GM19328 (cell line): ENCODE measurements around the gene HLA-A.
"Not testable (repeated sequence)": the region's sequence is repeated elsewhere in the genome, so short reads cannot be mapped to it uniquely, and the experiment has no call there.

Experiments used
- ATAC-seq: cut with Tn5 transposase; IDR thresholded peaks from one replicate; pipeline ENCODE4 v1.9.1; 2021; ENCODE audit warnings: mild to moderate bottlenecking, moderate library complexity; ENCODE audit not compliant: unreplicated experiment

Gene HLA-A

GRCh38 chr6:29942275-29943052 is at the start of gene HLA-A:
HLA-A (plus strand) TSS chr6:29942532; CDS start chr6:29942554, 22 bp downstream.
- ATAC-seq, result peak; percentile 86

GRCh38 chr6:29892696-29893095 is 49.6 kb upstream of the HLA-A start:
- ATAC-seq, result no peak

- ATAC-seq, result no peak
These were observed 43.1 kb upstream of the HLA-A start for GRCh38 chr6:29899281-29899680.

DNA sequence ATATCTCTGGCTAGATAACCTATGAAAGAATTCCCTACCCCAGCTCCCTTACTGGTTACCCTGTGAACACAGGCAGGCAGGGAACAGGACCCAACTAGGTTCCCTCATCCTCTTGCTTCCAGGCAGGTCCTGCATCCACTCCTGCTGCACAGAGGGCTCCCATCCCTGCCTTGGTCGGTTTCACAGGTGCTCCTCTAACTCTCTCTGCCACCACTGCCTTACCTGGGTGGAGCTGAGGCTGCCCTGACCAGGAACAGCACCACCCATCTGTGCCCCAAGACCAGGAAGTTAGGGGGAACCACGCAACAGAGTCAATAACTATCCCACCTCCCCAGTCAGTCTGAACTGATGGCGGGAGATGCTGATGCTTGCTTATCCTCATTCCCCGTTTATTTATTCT is 37.0 kb upstream of the HLA-A start:
- ATAC-seq, result no peak

DNA sequence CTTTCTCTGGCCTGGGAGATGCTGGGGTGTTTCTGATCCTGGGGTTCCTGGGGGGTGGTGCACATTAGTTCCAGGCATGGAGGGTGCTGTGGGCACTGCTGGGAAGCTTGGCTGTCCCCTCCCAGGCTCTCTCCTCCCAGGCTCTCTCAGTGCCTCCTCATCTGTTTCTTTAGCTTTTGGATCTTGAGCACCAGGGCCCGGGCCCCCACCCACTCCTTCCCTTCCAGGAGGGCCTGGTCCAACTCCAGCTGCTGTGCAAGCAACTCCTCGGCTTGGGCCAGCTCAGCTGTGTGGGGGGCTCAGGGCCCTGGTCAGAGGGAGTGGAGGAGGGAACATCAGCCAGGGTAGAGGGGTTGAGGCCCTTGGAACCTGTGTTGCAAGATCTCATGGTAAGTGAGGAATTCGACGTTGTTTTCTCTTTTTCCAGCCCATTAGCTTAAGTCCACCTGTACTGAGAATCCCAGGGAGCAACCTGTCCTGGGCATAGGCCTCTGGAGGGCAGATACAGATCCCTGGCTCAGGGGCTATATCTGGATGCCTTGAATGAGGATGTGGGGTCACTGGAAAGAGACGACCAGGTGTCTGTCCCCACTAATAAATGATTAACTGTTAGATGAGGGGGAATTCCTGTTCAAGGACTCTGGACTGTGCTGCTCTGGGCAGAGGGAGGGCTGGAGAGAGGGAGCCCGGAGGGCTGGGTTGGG is 34.5 kb upstream of the HLA-A start:
- ATAC-seq, result no peak

DNA sequence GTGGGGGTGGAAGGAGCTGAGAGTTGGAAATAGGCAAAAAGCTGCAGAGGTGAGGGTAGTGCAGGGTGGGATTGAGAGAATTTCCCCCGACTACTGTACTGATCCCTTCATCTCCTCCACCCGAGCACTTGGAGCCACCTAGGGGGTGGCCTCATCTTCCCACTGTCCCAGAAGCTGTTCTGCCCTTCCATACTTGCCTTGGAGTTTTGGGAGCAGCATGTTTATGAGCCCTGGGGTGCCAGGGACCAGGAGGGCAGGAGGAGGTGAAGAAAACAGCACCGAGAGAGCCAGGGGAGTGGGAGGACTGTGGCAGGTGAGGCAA is 34.0 kb upstream of the HLA-A start:
- ATAC-seq, result no peak

GRCh38 chr6:29908710-29909109 is 33.6 kb upstream of the HLA-A start:
- no peak for ATAC-seq

DNA sequence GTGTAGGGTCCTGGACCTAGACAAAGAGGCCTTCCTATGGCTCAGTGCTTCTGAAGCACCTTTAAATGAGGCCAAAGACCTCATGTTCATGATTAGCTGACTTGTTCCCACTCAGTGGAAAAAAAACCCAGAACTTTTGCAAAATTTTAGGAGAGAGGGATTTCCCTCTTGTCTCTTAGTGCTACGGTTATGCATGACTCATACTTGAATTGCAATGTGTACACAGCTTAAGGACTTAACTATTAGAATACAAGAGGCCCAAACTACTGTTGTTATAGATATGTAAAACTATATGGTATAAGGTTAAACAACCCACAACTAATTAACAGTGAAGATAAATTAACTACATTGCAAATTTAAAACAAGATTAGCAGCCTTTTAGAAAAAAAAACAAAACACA is 32.3 kb upstream of the HLA-A start:
- no peak for ATAC-seq

DNA sequence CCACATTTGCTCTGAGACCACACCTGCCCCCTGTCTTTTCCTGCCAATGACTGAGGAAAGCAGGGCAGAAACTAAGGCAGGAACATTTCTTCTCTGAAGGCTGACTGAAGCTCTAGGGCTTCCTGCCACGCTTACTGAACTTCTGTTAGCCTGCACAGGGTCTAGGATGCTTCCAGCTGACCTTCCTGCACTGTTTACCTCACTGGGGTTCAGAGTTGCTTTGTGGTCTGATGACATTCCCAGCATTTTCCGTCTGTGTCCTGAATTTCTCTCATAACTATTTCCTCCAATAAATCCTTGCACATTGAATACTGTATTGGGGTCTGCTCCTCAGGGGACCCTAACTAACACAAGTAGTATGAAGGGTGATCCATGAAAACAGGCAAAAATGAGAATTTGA is 29.5 kb upstream of the HLA-A start:
- no peak for ATAC-seq

GRCh38 chr6:29916741-29917140 is 25.6 kb upstream of the HLA-A start:
- ATAC-seq, result no peak

DNA sequence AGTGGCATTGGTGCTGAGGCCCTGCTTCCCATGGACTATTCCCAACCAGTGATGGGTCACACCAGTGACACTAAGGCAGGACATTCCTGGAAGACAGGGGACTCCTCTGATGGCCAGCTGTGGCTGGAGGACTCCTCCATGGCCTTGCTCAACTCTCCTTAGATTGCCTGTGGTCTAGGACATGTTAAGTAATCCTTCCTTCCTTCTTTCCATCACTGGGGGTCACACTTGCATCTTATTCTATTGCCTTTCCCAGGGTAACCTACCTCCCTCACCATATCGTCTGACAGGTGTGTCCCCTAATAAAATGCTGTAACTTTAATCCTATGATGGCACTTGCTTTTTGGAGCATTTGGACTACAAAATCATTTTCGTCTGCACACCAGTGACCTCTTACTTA is 24.5 kb upstream of the HLA-A start:
- ATAC-seq, result no peak

GRCh38 chr6:29919506-29920445 is 22.6 kb upstream of the HLA-A start:
- no peak for ATAC-seq

- ATAC-seq, result no peak
These were observed 18.0 kb upstream of the HLA-A start for GRCh38 chr6:29924287-29924686.

DNA sequence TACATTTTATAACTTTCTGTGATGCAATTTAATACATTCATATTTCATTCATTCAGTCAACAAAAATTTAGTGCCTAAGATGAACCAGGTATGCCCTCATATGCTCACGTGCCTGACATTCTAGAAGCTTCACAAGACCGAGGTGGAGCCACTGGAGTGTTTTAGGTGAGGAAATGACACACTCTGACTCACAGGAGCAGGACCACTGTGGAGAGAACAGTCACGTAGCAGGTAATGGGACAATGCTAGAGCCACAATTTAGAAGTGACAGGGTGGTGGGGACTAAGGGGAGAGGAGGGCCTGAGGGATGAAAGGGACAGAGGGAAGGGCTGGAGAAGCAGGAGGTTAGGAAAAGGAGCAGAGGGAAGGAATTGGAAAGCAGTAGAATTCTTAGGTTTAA is 17.6 kb upstream of the HLA-A start:
- no peak for ATAC-seq

DNA sequence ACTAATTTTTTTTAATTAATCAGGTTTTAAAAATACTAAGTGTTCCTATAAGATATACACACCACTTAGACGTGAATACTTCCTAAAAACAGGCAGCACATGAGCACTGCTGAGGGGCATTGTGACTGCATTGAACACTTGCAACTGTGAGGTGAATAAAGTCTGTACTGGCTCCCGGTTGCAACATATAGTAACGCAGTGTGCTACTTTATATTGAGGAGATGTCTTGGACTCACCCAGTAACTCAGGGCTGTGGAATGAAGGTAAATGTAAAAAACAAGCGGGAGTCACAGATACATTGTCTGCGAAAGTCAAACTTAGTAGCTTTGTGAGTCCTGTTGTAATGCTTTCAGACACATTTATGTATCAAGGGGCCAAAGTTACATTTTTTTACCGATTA is 17.0 kb upstream of the HLA-A start:
- no peak for ATAC-seq

DNA sequence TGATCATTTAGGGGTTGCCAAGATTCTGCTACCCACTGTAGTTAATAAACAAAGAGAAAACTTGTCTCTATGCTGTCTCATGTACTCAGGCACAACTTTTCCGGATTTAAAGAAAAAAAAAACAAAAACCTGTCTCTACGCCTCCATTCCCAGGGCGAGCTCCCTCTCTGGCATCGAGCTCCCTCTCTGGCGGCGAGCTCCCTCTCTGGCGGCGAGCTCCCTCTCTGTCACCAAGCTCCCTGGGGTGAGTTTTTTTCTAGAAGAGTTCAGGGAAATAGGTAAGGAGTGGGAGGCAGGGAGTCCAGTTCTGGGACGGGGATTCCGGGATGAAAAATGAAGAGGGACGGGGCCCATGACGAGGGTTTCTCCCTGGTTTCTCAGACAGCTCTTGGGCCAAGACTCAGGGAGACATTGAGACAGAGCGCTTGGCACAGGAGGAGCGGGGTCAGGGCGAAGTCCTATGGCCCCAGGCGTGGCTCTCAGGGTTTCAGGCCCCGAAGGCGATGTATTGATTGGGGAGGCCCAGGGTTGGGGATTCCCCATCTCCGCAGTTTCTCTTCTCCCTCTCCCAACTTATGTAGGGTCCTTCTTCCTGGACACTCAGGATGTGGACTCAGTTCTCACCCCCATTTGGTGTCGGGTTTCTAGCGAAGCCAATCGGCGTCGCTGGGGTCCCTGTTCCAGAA is 16.5 kb upstream of the HLA-A start:
- no peak for ATAC-seq

DNA sequence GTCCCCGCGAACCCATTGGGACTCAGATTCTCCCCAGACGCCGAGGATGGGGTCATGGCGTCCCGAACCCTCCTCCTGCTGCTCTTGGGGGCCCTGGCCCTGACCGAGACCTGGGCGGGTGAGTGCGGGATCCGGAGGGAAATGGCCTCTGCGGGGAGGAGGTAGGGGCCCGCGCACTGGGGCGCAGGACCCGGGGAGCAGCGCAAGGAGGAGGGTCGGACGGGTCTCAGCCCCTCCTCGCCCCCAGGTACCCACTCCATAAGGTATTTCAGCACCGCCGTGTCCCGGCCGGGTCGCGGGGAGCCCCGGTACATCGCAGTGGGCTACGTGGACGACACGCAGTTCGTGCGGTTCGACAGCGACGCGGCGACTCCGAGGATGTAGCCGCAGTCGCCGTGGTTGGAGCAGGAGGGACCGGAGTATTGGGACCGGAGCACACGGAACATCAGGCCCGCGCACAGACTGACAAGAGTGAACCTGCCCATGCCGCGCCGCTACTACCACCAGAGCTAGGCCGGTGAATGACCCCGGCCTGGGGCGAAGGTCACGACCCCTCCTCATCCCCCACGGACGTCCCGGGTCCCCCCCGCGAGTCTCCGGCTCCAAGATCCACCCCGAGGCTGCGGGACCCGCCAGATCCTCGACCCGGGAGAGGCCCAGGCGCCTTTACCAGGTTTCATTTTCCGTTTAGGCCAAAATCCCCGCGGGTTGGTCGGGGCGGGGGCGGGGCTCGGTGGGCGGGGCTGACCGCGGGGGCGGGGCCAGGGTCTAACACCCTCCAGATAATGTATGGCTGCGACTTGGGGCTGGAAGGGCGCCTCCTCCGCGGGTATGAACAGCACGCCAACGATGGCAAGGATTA is 15.7 kb upstream of the HLA-A start:
- ATAC-seq, result no peak

DNA sequence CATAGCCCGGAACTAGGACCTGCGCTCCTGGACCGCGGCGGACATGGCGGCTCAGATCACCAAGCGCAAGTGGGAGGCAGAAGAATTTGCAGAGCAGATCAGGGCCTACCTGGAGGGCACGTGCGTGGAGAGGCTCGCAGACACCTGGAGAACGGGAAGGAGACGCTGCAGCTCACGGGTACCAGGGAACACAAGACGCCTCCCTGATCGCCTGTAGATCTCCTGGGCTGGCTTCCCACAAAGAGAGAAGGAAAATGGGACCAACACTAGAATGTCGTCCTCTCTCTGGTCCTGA is 15.1 kb upstream of the HLA-A start:
- ATAC-seq, result no peak

DNA sequence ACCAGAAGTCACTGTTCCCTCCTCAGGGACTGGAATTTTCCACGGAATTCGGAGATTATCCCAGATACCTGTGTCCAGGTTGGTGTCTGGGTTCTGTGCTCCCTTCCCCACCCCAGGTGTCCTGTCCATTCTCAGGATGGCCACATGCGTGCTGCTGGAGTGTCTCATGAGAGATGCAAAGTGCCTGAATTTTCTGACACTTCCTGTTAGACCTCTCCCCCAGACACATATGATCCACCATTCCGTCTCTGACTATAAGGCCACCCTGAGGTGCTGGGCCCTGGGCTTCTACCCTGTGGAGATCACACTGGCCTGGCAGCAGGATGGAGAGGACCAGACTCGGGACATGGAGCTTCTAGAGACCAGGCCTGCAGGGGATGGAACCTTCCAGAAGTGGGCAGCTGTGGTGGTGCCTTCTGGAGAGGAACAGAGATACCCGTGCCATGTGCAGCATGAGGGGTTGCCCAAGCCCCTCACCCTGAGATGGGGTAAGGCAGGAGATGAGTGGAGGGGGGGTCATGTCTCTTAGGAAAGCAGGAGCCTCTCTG is 14.4 kb upstream of the HLA-A start:
- ATAC-seq, result no peak

- not testable (repeated sequence) for ATAC-seq
These were observed 12.3 kb upstream of the HLA-A start for GRCh38 chr6:29930047-29930446.
